ENCODE measurements around the gene RNF223.

GRCh38 chr1:1087351-1088028, 13.4 kb upstream of the RNF223 start:
- TF ChIP-seq, protein P1, sequence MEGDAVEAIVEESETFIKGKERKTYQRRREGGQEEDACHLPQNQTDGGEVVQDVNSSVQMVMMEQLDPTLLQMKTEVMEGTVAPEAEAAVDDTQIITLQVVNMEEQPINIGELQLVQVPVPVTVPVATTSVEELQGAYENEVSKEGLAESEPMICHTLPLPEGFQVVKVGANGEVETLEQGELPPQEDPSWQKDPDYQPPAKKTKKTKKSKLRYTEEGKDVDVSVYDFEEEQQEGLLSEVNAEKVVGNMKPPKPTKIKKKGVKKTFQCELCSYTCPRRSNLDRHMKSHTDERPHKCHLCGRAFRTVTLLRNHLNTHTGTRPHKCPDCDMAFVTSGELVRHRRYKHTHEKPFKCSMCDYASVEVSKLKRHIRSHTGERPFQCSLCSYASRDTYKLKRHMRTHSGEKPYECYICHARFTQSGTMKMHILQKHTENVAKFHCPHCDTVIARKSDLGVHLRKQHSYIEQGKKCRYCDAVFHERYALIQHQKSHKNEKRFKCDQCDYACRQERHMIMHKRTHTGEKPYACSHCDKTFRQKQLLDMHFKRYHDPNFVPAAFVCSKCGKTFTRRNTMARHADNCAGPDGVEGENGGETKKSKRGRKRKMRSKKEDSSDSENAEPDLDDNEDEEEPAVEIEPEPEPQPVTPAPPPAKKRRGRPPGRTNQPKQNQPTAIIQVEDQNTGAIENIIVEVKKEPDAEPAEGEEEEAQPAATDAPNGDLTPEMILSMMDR (IDR thresholded peaks at IDR 0.05) = no peak
- TF ChIP-seq POLR2A (IDR thresholded peaks at IDR 0.05) = no peak

Data from lower leg skin (tissue), 3 donors.